Sigmoid colon (tissue), 4 donors: ENCODE results near the gene P2RY8.

Experiments used
- EP300 ChIP-seq, 4 donors: sonication (generic); formaldehyde crosslinking; IDR thresholded peaks; one replicate each; pipeline ENCODE4 v1.6.1; 2017; ENCODE audit warnings: antibody characterized with exemption in 4 of 4
- POLR2A ChIP-seq, 2 donors: fragments of 450-650 bp; IDR thresholded peaks; one replicate each; pipeline ENCODE4 v1.6.1; 2016; ENCODE audit warnings: antibody characterized with exemption in 2 of 2, mild to moderate bottlenecking in 2 of 2, moderate library complexity in 2 of 2
- POLR2AphosphoS5 ChIP-seq, 4 donors: sonication (generic); formaldehyde crosslinking; IDR thresholded peaks; one replicate each; pipeline ENCODE4 v1.6.1; 2017; ENCODE audit warnings: antibody characterized with exemption in 4 of 4
- TF ChIP-seq, protein P1 (sequence below), 4 experiments: fragments of 450-650 bp in 3 of 4; fragments of 200-600 bp in 1 of 4; IDR thresholded peaks; one replicate each; pipeline ENCODE4 v1.5.1; 2016 to 2019; ENCODE audit warnings: antibody characterized with exemption in 4 of 4, mild to moderate bottlenecking in 3 of 4, moderate library complexity in 2 of 4

DNA sequence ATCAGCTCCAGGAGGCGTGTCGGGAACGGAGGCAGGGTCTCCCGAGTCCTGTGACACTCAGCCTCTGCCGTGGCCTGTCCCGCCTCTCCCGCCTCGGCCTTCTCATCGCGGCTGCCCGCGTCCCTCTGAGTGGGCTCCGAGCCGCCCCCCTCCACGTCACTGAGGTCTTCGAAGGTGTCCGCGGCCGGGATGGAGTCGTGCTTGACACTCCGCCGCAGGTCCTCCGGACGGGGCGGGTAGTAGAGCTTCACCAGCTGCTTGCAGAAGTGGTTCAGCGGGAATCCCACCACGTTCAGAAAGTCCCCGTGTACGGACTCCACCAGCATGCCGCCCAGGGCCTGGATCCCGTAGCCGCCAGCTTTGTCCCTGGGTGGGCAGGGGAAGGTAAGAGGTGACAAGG lies 109.2 kb downstream of the P2RY8 start:
- TF ChIP-seq, protein P1, sequence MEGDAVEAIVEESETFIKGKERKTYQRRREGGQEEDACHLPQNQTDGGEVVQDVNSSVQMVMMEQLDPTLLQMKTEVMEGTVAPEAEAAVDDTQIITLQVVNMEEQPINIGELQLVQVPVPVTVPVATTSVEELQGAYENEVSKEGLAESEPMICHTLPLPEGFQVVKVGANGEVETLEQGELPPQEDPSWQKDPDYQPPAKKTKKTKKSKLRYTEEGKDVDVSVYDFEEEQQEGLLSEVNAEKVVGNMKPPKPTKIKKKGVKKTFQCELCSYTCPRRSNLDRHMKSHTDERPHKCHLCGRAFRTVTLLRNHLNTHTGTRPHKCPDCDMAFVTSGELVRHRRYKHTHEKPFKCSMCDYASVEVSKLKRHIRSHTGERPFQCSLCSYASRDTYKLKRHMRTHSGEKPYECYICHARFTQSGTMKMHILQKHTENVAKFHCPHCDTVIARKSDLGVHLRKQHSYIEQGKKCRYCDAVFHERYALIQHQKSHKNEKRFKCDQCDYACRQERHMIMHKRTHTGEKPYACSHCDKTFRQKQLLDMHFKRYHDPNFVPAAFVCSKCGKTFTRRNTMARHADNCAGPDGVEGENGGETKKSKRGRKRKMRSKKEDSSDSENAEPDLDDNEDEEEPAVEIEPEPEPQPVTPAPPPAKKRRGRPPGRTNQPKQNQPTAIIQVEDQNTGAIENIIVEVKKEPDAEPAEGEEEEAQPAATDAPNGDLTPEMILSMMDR (IDR thresholded peaks at IDR 0.05): no peak
- TF ChIP-seq POLR2A (IDR thresholded peaks at IDR 0.05): no peak
- TF ChIP-seq POLR2AphosphoS5 (IDR thresholded peaks at IDR 0.05): no peak
- no peak for TF ChIP-seq EP300 (IDR thresholded peaks at IDR 0.05)
